ENCODE results near the gene WIPF3. TPM values are rescaled to one million over a fixed set of nuclear protein-coding genes. Genes with fewer than 3 reads are reported as not detected.

The WIPF3 gene
- total RNA-seq, 1 experiment from 2014 or later = 11.6 TPM

GRCh38 chr7:29806995-29807841 is 910 bp downstream of the WIPF3 start:
- no peak overlapping the region for H4K5ac ChIP-seq (ENCODE audit: insufficient read length, low read depth, low read length)
- H2AK5ac ChIP-seq (ENCODE audit: insufficient read length, low read length) = no peak overlapping the region
- no peak overlapping the region for H3K23ac ChIP-seq (ENCODE audit: insufficient read length, low read depth, low read length)
- H3K27me3 ChIP-seq (ENCODE audit: insufficient read depth, low read length) = peaks cover 4% of the 10 kb centered on the region; the same call in 1 of the 2 replicates
- no peak overlapping the region for H3K27ac ChIP-seq (ENCODE audit: insufficient read length, low read depth, low read length)
- no peaks in the 10 kb centered on the region for H4K20me1 ChIP-seq (ENCODE audit: control insufficient read depth, insufficient read depth, insufficient read length)
- no peak overlapping the region for H4K8ac ChIP-seq (replicated peaks; ENCODE audit: insufficient read length, low read depth, low read length)
- H3K9me3 ChIP-seq (ENCODE audit: control insufficient read depth, low read depth, low read length) = no peaks in the 10 kb centered on the region
- peak; percentile 72 for DNase-seq
- no peak overlapping the region for H3K4ac ChIP-seq (ENCODE audit: low read depth, low read length)
- no peak overlapping the region for H2BK5ac ChIP-seq (ENCODE audit: insufficient read length, low read length)
- no peaks in the 10 kb centered on the region; the same call in 1 of the 2 replicates for H3K4me1 ChIP-seq (ENCODE audit: insufficient read depth, low read length)
- H3K4me1 Mint-ChIP-seq = peaks cover 10 to 23% of the 10 kb centered on the region in 2 experiments
- H2BK120ac ChIP-seq (ENCODE audit: low read depth, low read length, poor library complexity, severe bottlenecking) = no peak overlapping the region
- H3K9me3 Mint-ChIP-seq = no peaks in the 10 kb centered on the region
- H3K4me2 ChIP-seq (ENCODE audit: insufficient read depth, insufficient read length, low read length) = peak overlapping the region; percentile 32
- H3K79me1 ChIP-seq (ENCODE audit: insufficient read depth, low read depth, low read length, poor library complexity, severe bottlenecking) = no peaks in the 10 kb centered on the region
- H3T11ph ChIP-seq (ENCODE audit: low read length) = no peak overlapping the region
- TF ChIP-seq, protein P1, sequence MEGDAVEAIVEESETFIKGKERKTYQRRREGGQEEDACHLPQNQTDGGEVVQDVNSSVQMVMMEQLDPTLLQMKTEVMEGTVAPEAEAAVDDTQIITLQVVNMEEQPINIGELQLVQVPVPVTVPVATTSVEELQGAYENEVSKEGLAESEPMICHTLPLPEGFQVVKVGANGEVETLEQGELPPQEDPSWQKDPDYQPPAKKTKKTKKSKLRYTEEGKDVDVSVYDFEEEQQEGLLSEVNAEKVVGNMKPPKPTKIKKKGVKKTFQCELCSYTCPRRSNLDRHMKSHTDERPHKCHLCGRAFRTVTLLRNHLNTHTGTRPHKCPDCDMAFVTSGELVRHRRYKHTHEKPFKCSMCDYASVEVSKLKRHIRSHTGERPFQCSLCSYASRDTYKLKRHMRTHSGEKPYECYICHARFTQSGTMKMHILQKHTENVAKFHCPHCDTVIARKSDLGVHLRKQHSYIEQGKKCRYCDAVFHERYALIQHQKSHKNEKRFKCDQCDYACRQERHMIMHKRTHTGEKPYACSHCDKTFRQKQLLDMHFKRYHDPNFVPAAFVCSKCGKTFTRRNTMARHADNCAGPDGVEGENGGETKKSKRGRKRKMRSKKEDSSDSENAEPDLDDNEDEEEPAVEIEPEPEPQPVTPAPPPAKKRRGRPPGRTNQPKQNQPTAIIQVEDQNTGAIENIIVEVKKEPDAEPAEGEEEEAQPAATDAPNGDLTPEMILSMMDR (conservative IDR thresholded peaks at IDR 0.05) = peak; percentile 23; the same call in 1 of the 3 replicates
- H3K4me3 Mint-ChIP-seq = peak overlapping the region; percentile 74 to 88
- no CpG with 5 or more reads among the region's 43 CpGs for WGBS (ENCODE audit: extremely low coverage, insufficient read length, low lambda C conversion rate)
- no peaks in the 10 kb centered on the region for H3K36me3 Mint-ChIP-seq (ENCODE audit: insufficient read depth in 1 of 3, low read depth in 3 of 3)
- H3K18ac ChIP-seq (ENCODE audit: insufficient read length, low read depth, low read length) = no peak overlapping the region
- peaks cover 64% of the 10 kb centered on the region for H3K27me3 Mint-ChIP-seq (ENCODE audit: low read depth)
- H2AFZ ChIP-seq (ENCODE audit: low read length) = no peak overlapping the region
- H2BK20ac ChIP-seq (ENCODE audit: low read depth, low read length, poor library complexity, severe bottlenecking) = no peak overlapping the region
- no peak overlapping the region for H2BK12ac ChIP-seq (ENCODE audit: insufficient read length, low read depth, low read length)
- H3K27ac Mint-ChIP-seq = no peak overlapping the region
- H3K9ac ChIP-seq (ENCODE audit: extremely low read depth, insufficient read length, low read length) = no peak overlapping the region
- no peak overlapping the region for H3K14ac ChIP-seq (ENCODE audit: insufficient read depth, low read length)
- peaks cover 5% of the 10 kb centered on the region for H3K23me2 ChIP-seq (ENCODE audit: insufficient read length, low read depth, low read length, poor library complexity, severe bottlenecking)
- no peak overlapping the region for H2BK15ac ChIP-seq (ENCODE audit: low read depth, low read length)
- no peak overlapping the region for H4K91ac ChIP-seq (ENCODE audit: insufficient read length, low read depth, low read length)
- H3K79me2 ChIP-seq (ENCODE audit: insufficient read depth, low read length) = no peaks in the 10 kb centered on the region
- H3K56ac ChIP-seq (ENCODE audit: insufficient read length, low read depth, low read length) = no peak overlapping the region

Data from H9 (cell line).